ENCODE data around the gene BATF.

BATF gene

GRCh38 chr14:75535164-75535898 lies 13.1 kb downstream of the BATF start:
- no peak for DNase-seq (ENCODE audit: low spot score)

GRCh38 chr14:75537071-75537470 lies 14.8 kb downstream of the BATF start:
- DNase-seq (ENCODE audit: low spot score), result no peak

- no peak for DNase-seq (ENCODE audit: low spot score)
Observed at GRCh38 chr14:75539162-75539560, 16.9 kb downstream of the BATF start.

- DNase-seq (ENCODE audit: low spot score), result no peak
Observed at GRCh38 chr14:75539561-75540478, 17.6 kb downstream of the BATF start.

DNA sequence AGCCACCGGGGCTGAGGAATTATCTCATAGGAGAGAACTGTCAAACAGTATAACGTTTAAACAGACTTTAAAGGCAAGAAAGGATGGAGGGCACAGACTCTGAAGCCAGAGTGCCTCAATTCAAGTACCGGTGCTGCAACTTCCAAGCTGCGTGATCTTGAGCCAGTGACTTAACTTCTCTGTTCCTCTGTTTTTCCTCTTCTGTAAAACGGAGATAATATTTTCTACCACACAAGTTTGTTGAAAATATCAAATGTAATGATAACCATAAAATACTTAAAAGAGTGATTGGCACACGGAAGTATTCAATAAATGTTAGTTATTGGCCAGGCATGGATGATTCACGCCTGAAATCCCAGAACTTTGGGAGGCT lies 18.2 kb downstream of the BATF start:
- DNase-seq (ENCODE audit: low spot score), result no peak

DNA sequence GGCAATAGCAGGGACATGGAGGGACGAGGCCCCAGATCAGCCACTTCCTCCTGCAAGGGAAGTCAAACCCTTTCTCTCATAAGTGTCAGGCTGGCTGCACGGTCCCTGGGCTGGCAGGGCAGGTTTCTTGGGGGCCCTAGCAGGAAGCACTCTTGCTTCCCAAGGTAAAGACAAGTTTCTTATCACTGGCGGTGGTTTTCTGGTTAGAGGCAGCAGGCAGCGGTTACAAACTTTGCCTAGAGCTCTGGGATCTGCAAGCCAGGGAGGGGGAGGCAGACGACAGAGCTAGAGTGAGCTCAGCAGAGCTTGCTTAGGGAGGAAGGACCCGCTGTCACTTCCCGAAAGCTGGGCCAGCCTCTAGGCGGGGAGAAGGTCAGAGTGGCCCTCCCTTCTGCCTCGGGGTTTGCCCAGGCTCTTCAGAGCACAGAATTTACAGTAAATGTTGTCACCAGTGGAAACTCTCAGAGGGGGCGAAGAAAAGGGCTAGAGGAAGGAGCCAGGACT lies 20.4 kb downstream of the BATF start:
- no peak for DNase-seq (ENCODE audit: low spot score)

DNA sequence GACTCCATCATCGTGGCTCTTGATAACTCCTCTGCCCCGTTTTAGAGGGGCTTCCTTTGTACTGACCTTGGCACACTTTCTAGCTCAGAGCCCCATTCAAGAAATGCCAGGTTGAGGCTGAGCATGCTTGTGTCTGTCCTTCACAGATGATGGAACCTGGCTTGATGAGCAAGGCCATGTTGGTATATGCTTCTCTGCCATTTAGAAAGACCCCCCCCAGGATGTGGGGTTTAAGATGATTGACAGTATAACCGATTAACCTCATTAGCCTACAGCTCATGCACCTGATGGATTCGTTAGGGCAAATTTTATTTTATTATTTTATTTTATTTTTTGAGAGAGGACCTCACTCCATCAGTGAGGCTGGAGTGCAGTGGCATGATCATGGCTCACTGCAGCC lies 21.0 kb downstream of the BATF start:
- no peak for DNase-seq (ENCODE audit: low spot score)

DNA sequence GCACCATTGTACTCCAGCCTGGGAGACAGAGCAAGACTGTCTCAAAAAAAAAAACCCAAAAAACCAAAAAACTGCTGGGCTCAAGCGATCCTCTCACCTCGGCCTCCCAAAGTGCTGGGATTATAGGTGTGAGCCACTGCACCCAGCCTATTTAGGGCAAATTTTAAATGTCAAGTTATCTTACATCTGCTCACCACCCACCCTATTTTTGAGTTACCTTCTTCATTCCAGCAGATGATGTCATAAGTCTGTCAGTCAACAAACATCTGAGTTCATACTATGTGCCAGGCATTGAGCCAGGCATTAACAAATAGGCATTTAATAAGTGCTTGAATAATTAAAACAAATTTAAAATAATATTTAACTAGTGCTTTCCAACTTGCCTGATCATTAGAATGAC lies 21.5 kb downstream of the BATF start:
- no peak for DNase-seq (ENCODE audit: low spot score)

DNA sequence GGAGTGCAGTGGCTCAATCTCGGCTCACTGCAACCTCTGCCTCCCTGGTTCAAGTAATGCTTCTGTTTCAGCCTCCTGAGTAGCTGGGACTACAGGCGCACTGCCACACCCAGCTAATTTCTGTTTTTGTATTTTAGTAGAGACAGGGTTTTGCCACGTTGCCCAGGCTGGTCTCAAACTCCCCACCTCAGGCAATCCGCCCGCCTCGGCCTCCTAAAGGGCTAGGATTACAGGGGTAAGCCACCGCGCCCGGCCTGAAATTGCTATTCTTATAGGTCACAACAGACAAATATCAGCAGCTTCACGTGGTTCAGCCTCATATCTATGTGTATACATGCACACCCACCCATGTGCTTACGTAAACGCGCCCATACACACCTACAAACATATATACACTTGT lies 23.6 kb downstream of the BATF start:
- DNase-seq (ENCODE audit: low spot score), result no peak

- DNase-seq (ENCODE audit: low spot score), result no peak
Observed at GRCh38 chr14:75547552-75548250, 25.4 kb downstream of the BATF start.

GRCh38 chr14:75548544-75548943 lies 26.3 kb downstream of the BATF start:
- no peak for DNase-seq (ENCODE audit: low spot score)

DNA sequence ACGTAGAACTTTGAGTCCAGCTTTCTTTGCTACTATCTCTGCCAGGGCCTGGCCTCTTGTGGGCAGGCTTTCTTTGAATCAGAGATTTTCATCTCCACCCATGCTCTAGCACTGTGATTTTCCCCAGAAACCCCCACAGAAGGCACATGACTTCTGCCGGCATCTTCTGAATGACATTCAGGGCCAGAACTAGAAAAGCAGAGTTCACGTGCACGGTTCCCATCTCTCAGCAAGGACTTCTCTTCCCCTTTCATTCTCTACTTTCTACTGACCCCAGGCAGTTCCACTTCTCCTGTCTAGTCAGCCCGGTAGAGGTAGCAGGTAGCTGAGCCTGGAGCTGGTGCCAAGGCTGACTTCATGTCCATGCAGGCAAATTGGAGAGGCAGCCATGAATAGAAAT lies 26.9 kb downstream of the BATF start:
- no peak for DNase-seq (ENCODE audit: low spot score)

DNA sequence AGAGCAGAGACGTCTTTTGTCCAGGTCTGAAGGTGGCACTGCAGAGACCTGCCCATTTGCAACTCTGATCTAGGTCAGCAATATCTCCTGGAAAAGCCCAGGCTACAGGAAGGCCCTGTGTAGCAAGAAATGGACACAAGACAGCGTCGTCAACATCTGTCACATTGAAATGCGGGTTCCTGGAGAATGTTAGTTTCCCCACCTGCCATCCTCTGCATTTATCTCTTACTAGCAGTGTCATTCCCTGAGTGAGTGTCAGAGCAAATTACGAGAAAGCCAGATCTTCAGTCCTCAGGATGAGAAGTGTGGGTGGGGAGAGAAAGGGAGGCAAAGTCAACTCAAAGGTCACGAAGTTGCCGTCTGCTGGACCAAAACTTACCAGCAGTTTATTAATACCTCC lies 28.8 kb downstream of the BATF start:
- DNase-seq (ENCODE audit: low spot score), result no peak

- DNase-seq (ENCODE audit: low spot score), result no peak
Observed at GRCh38 chr14:75553157-75553556, 30.9 kb downstream of the BATF start.

GRCh38 chr14:75553761-75554364 lies 31.6 kb downstream of the BATF start:
- no peak for DNase-seq (ENCODE audit: low spot score)

GRCh38 chr14:75554482-75554881 lies 32.2 kb downstream of the BATF start:
- DNase-seq (ENCODE audit: low spot score), result no peak

DNA sequence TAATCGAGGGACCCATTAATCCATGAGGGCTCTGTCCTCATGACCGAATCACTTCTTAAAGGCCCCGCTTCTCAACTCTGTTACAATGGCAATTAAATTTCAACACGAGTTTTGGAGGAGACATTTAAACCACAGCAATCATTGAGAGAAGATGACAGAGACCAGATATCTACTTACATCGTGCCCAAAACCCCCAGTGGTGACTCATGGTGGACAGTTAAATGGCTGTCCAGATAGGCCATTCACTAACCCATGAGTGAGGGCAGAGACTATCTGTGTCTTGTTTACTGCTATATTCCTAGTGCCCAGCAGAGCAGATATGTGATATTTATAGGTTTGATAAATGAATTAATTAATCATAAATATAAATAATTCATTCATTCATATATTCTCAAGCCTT lies 36.2 kb downstream of the BATF start:
- DNase-seq (ENCODE audit: low spot score), result no peak

DNA sequence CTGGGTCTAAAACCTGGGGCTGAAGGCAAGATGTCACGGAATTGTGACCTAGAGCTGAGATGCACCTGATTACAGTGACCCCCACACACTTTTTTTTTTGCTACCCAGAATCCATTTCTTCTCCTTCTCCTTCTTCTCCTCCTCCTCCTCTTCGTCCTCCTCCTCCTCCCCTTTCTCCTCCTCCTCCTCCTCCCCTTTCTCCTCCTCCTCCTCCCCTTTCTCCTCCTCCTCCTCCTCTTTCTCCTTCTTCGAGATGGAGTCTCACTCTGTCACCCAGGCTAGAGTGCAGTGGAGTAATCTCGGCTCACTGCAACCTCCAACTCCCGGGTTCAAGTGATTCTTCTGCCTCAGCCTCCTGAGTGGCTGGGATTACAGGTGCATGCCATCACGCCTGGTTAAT lies 36.8 kb downstream of the BATF start:
- no peak for DNase-seq (ENCODE audit: low spot score)

DNA sequence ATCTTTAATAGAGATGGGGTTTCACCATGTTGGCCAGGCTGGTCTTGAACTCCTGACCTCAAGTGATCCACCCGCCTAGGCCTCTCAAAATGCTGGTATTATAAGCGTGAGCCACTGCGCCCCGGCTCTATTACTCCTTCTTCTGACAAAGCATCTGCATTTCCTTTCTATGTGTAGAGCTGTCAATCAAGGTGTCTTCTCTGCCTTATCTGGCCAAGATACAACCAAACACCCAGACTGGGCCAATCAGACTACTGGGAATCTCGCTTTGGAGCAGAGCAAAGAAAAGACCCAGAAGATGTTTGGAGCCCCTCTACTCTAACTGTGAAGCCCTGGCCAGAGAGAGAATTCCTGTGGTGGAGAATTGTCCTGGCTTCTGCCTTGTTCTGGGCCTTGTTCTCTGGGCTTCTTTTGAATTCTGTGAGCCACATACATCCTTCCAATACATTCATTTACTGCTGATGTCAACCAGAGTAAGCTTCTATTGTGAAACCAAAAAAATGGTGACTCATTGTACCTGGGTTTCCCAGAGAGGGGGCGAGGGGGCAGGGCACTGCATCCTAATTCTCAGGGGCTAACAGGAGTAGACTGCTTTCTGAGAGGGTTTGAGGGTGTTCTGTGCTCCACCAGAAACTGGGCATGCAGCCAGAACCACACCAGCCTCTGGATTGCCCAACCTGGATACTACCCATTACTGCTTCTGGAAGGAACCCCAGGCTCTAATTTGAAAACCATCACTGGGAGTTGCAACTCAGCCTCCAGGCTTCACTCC lies 37.4 kb downstream of the BATF start:
- no peak for DNase-seq (ENCODE audit: low spot score)

GRCh38 chr14:75561013-75561432 lies 38.8 kb downstream of the BATF start:
- DNase-seq (ENCODE audit: low spot score), result peak; percentile 87

- no peak for DNase-seq (ENCODE audit: low spot score)
Observed at GRCh38 chr14:75562089-75562488, 39.8 kb downstream of the BATF start.

Data from HuH-7 (cell line).